ENCODE results near the gene ADORA1.

ADORA1 gene

GRCh38 chr1:203117611-203118575, 9.6 kb upstream of the ADORA1 start:
- Histone ChIP-seq H3K27ac (no peak overlapping the region), H3K4me3 (no peak overlapping the region)

GRCh38 chr1:203120325-203121153, 7.0 kb upstream of the ADORA1 start:
- no peak overlapping the region for H3K27ac ChIP-seq
- H3K4me3 ChIP-seq = no peak overlapping the region

- no peak overlapping the region for H3K27ac ChIP-seq
- no peak overlapping the region for H3K4me3 ChIP-seq
Observed at GRCh38 chr1:203121186-203122015, 6.1 kb upstream of the ADORA1 start.

GRCh38 chr1:203122159-203122558, 5.4 kb upstream of the ADORA1 start:
- Histone ChIP-seq H3K4me3 (no peak overlapping the region), H3K27ac (no peak overlapping the region)

- Histone ChIP-seq H3K27ac (no peak overlapping the region), H3K4me3 (no peak overlapping the region)
Observed at GRCh38 chr1:203124011-203124410, 3.5 kb upstream of the ADORA1 start.

GRCh38 chr1:203124546-203125317, 2.8 kb upstream of the ADORA1 start:
- H3K27ac ChIP-seq = no peak overlapping the region

GRCh38 chr1:203126151-203126865, 1.2 kb upstream of the ADORA1 start:
- Histone ChIP-seq H3K27ac (no peak overlapping the region), H3K4me3 (no peak overlapping the region)

More at GRCh38 chr1:203124546-203125317, 2.8 kb upstream of the ADORA1 start:
- no peak overlapping the region for H3K4me3 ChIP-seq

GRCh38 chr1:203126866-203127665, 460 bp upstream of the ADORA1 start:
- H3K4me3 ChIP-seq = peak overlapping the region in 5 of 7 experiments; percentile 1 to 32 (median 21)
- no peak overlapping the region for H3K27ac ChIP-seq

- no peak overlapping the region for H3K27ac ChIP-seq
- H3K4me3 ChIP-seq = peak overlapping the region in 5 of 7 experiments; percentile 8 to 32 (median 21)
Observed at GRCh38 chr1:203128431-203128715, 847 bp downstream of the ADORA1 start.

- Histone ChIP-seq H3K4me3 (peak overlapping the region in 2 of 7 experiments; percentile 27 to 32), H3K27ac (no peak overlapping the region)
Observed at GRCh38 chr1:203128716-203129500, 1.4 kb downstream of the ADORA1 start.

- H3K4me3 ChIP-seq = no peak overlapping the region
- H3K27ac ChIP-seq = peak overlapping the region in 1 of 21 experiments; percentile 2
Observed at GRCh38 chr1:203129501-203130231, 2.1 kb downstream of the ADORA1 start.

- no peak overlapping the region for H3K27ac ChIP-seq
- no peak overlapping the region for H3K4me3 ChIP-seq
Observed at GRCh38 chr1:203130358-203130985, 2.9 kb downstream of the ADORA1 start.

- Histone ChIP-seq H3K4me3 (no peak overlapping the region), H3K27ac (no peak overlapping the region)
Observed at GRCh38 chr1:203131548-203132200, 4.1 kb downstream of the ADORA1 start.

- Histone ChIP-seq H3K4me3 (no peak overlapping the region), H3K27ac (no peak overlapping the region)
Observed at GRCh38 chr1:203133970-203134725, 6.6 kb downstream of the ADORA1 start.
